GM19351 (cell line): ENCODE data around the gene FNDC3A.

ENCODE experiments used
- ATAC-seq: cut with Tn5 transposase; IDR thresholded peaks from one replicate; pipeline ENCODE4 v1.9.1; 2021; ENCODE audit warnings: mild to moderate bottlenecking, moderate library complexity; ENCODE audit not compliant: unreplicated experiment

The FNDC3A gene, protein sequence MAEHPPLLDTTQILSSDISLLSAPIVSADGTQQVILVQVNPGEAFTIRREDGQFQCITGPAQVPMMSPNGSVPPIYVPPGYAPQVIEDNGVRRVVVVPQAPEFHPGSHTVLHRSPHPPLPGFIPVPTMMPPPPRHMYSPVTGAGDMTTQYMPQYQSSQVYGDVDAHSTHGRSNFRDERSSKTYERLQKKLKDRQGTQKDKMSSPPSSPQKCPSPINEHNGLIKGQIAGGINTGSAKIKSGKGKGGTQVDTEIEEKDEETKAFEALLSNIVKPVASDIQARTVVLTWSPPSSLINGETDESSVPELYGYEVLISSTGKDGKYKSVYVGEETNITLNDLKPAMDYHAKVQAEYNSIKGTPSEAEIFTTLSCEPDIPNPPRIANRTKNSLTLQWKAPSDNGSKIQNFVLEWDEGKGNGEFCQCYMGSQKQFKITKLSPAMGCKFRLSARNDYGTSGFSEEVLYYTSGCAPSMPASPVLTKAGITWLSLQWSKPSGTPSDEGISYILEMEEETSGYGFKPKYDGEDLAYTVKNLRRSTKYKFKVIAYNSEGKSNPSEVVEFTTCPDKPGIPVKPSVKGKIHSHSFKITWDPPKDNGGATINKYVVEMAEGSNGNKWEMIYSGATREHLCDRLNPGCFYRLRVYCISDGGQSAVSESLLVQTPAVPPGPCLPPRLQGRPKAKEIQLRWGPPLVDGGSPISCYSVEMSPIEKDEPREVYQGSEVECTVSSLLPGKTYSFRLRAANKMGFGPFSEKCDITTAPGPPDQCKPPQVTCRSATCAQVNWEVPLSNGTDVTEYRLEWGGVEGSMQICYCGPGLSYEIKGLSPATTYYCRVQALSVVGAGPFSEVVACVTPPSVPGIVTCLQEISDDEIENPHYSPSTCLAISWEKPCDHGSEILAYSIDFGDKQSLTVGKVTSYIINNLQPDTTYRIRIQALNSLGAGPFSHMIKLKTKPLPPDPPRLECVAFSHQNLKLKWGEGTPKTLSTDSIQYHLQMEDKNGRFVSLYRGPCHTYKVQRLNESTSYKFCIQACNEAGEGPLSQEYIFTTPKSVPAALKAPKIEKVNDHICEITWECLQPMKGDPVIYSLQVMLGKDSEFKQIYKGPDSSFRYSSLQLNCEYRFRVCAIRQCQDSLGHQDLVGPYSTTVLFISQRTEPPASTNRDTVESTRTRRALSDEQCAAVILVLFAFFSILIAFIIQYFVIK

GRCh38 chr13:48975856-48976575 lies at the start of gene FNDC3A:
TSS of gene FNDC3A (plus strand) at chr13:48975912. CDS start at chr13:49006191, 30,279 bp downstream.
- ATAC-seq = peak; percentile 58

DNA sequence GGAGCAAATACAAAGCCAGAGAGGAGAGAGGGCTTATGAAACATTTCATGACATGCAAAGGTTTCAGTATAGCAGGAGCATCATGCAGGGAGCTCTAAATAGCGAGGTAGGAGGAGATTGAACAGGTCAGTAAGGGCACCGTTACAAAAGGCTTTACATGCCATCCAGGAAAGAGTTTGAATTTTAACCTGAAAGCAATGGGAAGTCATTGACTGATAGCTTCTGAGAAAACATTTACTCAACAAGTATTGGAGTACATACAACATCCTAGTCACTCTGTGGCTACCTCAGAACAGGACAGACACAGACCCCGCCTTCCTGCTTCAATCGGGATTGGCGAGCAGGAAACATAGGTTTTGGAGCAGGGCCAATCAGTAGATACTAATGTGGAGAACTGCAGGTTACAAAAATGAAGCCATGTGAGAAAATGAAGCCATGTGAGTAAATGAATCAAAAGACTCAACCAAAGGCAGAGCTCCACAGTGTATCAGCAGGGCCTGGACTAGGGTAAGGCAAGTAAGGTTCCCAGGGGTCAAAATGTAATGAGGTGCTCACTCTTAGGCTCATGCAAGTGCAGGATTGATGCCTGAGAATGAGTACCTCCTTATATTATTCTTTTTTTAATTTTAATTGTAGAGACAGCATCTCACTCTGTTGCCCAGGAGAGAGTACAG lies 46.8 kb upstream of the FNDC3A start:
- no peak for ATAC-seq

- no peak for ATAC-seq
Measured at GRCh38 chr13:48930918-48931317, 44.8 kb upstream of the FNDC3A start.

- no peak for ATAC-seq
Measured at GRCh38 chr13:48938308-48938943, 37.3 kb upstream of the FNDC3A start.

DNA sequence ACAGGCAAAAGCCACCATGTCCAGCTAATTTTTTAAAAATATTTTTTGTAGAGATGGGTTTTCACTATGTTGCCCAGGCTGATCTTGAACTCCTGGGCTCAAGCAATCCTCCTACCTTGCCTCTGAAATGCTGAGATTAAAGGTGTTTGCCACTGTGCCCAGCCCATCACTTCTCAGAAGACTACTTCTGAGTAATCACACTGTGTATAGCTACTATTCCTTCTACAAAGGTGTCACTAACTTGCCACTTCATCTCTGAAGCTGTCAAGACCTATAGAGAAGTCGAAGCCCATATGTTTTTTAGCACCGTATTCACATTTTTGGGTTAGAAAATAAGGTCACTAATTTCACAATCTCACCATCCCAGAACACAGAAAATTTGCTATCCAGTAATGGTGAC lies 36.0 kb upstream of the FNDC3A start:
- no peak for ATAC-seq

GRCh38 chr13:48942131-48942530 lies 33.6 kb upstream of the FNDC3A start:
- ATAC-seq = no peak

DNA sequence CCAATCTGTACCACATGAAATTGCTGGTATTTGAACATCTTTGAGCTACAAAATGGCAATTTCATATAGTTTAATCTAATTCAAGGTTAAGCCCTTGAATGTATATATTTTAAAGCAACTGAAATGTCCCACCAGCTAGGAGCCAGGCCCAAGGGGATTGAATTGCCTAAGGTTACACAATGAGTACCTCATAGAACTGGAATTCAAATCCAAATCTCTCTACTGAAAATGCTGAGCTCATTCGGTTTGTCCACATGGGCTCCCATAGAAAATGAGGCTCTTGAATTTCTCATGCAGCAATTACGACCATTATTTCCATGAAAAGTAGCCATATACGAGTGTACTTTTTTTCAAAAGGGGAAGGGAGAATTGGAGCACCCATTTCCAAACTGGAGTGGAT lies 31.5 kb upstream of the FNDC3A start:
- no peak for ATAC-seq

DNA sequence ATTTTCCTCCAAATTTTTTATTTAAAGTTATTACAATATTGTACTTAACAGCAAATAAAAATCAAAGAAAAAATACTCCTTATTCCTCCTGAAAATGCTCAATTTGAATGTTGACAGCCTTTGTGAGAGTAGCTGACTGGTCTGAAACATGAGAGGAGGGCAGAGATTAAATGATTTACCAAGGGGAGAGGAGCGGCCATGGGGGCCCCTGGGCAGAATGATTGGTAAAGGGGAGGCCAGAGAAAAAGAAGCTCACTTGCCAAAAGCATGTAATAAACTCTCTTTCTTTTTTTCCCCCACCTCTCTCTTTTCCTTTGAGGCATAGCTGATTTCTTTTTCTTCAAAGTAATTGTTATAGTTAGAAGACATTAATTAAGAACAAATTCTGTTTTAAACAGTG lies 30.1 kb upstream of the FNDC3A start:
- no peak for ATAC-seq

DNA sequence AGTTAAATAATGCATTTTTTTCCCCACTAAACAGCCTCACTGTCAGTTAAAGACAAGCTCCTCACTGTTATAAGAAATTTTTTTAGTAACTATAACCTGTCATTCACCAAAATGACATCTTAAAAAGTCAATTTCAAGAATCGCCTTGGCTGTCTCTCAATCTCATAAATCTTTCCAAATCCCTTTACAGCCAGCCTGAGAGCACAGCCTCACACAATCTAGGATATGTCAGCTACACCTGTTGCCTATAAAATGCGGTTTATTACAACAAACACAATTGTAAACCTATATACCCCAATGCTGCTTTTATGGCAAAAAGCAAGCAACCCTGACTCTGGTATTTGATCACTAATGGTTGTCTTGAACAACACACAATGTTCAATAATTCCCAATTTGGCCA lies 29.5 kb upstream of the FNDC3A start:
- ATAC-seq = no peak

DNA sequence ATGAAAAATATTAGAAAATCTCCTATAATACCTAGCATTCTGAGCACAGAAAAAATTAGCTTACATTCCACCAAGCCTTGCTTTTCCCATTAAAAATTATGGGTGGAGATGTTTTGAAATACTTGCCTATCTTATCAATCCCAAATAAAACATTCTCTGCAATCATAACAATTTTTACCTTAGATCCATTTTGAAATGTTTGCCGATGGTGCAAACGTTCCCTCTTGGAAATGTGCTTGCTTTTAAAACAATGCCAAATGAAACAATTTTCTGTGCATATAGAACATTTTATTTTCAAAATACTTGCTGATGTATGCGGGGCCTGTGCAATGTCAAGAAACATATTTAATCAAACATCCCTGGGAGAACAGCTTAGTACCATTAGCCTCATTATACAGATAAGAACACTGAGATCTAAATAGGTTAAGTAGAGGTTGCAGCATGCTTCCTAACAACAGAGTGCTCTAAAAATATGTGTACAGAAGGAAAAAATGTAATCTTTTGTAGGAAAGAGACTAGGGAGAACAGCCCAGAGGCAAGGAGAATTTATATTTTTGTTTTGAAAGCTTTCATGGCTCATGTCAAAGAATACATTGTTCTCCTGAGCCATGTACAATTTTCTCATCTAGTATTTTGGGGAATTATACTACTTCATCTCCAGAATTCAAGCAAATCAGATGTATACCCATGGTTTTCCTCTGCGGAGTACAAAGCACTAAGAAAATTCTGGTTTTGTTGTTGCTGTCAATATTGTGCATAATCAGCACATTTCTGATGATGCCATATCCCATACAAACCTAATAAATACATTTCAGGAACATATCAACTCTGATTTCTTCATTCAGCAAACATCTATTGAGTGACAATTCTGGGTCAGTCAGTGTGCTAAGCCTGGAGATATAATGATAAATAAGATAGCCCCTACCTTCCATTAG lies 25.9 kb upstream of the FNDC3A start:
- no peak for ATAC-seq

- no peak for ATAC-seq
Measured at GRCh38 chr13:48950501-48950875, 25.2 kb upstream of the FNDC3A start.

DNA sequence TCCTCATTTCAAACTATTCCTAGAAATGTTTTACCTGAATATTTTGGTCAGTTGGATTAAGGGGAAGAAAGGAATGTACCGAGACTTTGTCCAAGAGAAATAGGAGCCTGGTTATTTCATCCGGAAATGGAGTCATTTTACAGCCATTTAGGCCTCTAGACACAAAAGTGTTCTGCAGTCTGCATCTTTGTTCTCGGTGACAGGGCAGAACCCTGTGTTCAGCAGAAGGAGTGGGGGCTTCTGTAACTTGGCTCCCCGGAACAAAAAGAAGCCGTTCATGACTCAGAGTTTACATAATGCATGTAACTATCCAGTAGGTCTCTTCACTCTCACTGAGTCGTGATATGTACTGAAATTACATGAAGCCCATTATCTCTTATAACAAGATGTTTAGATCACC lies 21.6 kb upstream of the FNDC3A start:
- no peak for ATAC-seq

DNA sequence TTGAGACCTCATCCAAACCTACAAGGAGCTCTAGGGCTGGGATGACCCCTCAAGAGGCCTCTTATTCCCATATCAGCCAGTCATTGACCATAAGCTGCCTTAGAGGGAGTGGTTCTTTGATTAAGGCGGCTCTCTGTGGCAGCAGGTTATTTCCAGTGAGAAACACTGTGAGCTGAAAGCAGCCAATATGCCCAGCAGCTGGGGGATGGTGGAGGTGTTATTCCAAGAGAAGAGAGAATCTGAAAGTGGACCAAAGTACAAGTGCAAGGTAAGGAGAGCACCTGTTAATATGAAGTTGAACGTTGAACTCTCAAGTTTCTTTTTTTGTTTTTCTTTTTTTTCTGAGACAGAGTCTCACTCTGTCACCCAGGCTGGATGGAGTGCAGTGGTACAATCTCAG lies 20.2 kb upstream of the FNDC3A start:
- no peak for ATAC-seq

GRCh38 chr13:48961379-48961778 lies 14.3 kb upstream of the FNDC3A start:
- ATAC-seq = no peak

DNA sequence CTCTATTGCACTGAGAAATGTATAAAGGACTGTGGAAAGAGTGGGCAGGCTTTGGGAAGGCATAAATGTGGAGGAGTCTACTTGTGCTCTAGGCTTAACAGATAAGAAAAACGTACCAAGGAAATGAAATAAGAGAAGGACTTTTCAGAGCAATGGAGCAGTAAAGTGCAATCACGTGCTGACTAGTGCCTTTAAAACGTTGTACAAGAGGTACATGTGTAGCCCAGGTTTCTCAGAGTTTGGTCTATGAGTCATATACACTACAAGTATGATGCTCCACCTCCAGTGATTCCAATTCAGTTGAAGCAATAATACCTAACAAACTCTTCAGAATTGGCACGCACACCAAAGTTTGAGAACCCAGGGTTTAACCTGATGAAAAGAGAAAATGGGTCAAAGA lies 13.4 kb upstream of the FNDC3A start:
- no peak for ATAC-seq

DNA sequence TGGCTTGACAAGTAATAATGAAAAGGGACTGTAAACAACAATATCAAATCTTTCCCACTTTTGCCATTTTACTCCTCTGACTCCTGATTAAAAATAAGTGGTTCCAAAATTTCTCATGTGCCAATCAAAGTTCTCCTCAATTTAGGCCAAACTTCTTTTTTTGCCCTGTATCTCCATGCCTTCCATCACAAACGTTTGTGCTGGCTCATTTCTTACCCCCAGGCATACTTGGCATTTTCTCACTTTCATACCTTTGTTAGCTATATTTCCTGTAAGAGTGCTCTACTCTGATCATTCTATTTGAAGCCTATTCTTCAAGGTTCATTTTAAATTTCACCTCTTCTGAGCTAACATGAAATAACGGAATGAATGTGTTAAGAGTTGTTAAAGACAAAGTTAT lies 10.0 kb upstream of the FNDC3A start:
- ATAC-seq = no peak

GRCh38 chr13:48969685-48970084 lies 6.0 kb upstream of the FNDC3A start:
- ATAC-seq = no peak

DNA sequence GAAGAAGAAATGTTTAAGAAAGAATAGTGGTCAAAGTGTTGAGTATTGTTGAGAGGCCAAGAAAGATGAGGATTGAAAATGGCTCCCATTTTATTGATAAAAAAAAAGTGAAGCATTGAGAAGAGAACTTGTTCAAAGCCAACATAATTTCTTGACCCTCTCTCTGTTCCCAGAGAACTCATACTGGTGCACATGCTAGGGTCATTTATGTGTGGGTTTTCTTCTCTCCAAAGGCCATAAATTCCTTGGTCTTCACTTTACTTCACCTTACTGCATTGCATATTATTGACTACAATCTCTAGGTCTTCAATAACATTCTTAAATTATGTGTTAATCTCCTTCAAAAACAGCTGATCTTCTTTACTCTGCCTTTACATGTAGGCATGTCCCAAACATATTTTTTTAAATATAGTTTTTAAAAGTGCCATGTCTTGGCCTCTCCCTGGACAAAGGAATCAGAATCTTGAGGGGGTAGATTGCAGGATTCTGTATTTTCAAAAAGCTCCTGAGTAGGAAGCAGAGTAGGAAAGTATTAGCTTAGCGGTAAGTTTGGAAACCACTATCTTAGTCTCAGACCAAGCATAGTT lies 1.8 kb upstream of the FNDC3A start:
- ATAC-seq = no peak
